H1 (cell line): ENCODE data around the gene RNF5. TPM values are rescaled to one million over a fixed set of nuclear protein-coding genes. Genes with fewer than 3 reads are reported as not detected.

Experiments used
- ATF3 ChIP-seq: IDR thresholded peaks from 2 replicates; pipeline ENCODE4 v1.6.1; 2011; ENCODE audit warnings: low read depth, mild to moderate bottlenecking, low read length; ENCODE audit not compliant: insufficient read depth
- CBX8 ChIP-seq: fragments of 300-800, 300-1000 bp; sonication (generic); IDR thresholded peaks from 2 replicates; pipeline ENCODE4 v1.7.1; 2016; ENCODE audit warnings: low read depth, low read length, borderline replicate concordance
- CREB1 ChIP-seq: IDR thresholded peaks from 2 replicates; pipeline ENCODE4 v1.6.1; 2012; ENCODE audit warnings: inconsistent platforms
- E2F6 ChIP-seq: IDR thresholded peaks from 2 replicates; pipeline ENCODE4 v1.6.1; 2012; ENCODE audit warnings: inconsistent platforms
- GABPA ChIP-seq: IDR thresholded peaks from 2 replicates; pipeline ENCODE4 v1.6.1; 2011; ENCODE audit warnings: mild to moderate bottlenecking, low read length, moderate library complexity, borderline replicate concordance; ENCODE audit not compliant: insufficient read depth
- HDAC6 ChIP-seq: IDR thresholded peaks from one replicate; pipeline ENCODE4 v1.7.1; 2012; ENCODE audit warnings: low read depth, mild to moderate bottlenecking, inconsistent platforms, low read length, moderate library complexity
- JUND ChIP-seq: IDR thresholded peaks from 2 replicates; pipeline ENCODE4 v1.6.1; 2011; ENCODE audit warnings: mild to moderate bottlenecking, improper control_type of control experiment, low read length
- POLR2AphosphoS5 ChIP-seq: IDR thresholded peaks from 2 replicates; pipeline ENCODE4 v1.6.1; 2011; ENCODE audit warnings: low read depth, low read length
- SRF ChIP-seq: IDR thresholded peaks from 2 replicates; pipeline ENCODE4 v1.6.1; 2011; ENCODE audit warnings: mild to moderate bottlenecking, low read depth, low read length, moderate library complexity
- polyA plus RNA-seq, 7 experiments: library from polyadenylated mRNA; depleted of rRNA in 3 of 7; stranded (reverse) in 5 of 7; unstranded in 2 of 7; fragments of >200 nt in 5 of 7; fragments of 200-250 nt in 2 of 7; gene quantifications; 1 replicate in 5 of 7; 2 replicates in 1 of 7; 4 replicates in 1 of 7; pipeline versions ENCODE4 v1.2.1 to v1.2.3, GENCODE V29; 2011 to 2013; ENCODE audit warnings: missing spikeins in 2 of 7, mixed read lengths in 2 of 7
- total RNA-seq: library from RNA; stranded (reverse); fragmentation: NEBNext Ultra II Directional; extraction: Animal tissue kit (Norgen Biotek cat#: 25700); gene quantifications from 2 replicates; pipeline ENCODE4 v1.2.1, GENCODE V29; 2021

RNF5 gene
- total and polyA plus RNA-seq, 2 of the 8 experiments (the other 6 are each of a cell fraction or from before 2014, with no cell fraction given), result 90.0 to 158 TPM

- no peak for TF ChIP-seq HDAC6
- TF ChIP-seq ATF3, result no peak
- no peak for TF ChIP-seq POLR2AphosphoS5
- no peak for TF ChIP-seq JUND
- no peak for TF ChIP-seq GABPA
- TF ChIP-seq E2F6, result no peak
- no peak for TF ChIP-seq CBX8
- TF ChIP-seq SRF, result no peak
- no peak for TF ChIP-seq CREB1
These were observed 3.0 kb downstream of the RNF5 start (continued) for GRCh38 chr6:32181148-32181702.
